H9 (cell line): Measurements from ENCODE around the gene VAV3. TPM values are rescaled to one million over a fixed set of nuclear protein-coding genes. Genes with fewer than 3 reads are reported as not detected.

Experiments
- DNase-seq: peaks from one replicate; pipeline ENCODE4 v3.0.0-alpha.2; 2017
- H2AFZ ChIP-seq: one replicate; pipeline ENCODE4 v1.6.1; 2013; ENCODE audit warnings: mild to moderate bottlenecking, low read length, control low read depth, moderate library complexity
- H2AK5ac ChIP-seq: 2 replicates; pipeline ENCODE4 v1.6.1; 2013; ENCODE audit warnings: low read length, control low read depth, mixed read lengths; ENCODE audit not compliant: insufficient read length
- H2BK120ac ChIP-seq: one replicate; pipeline ENCODE4 v1.6.1; 2013; ENCODE audit warnings: low read depth, mild to moderate bottlenecking, low read length, control low read depth, inconsistent platforms; ENCODE audit not compliant: poor library complexity, severe bottlenecking
- H2BK12ac ChIP-seq: 2 replicates; pipeline ENCODE4 v1.6.1; 2013; ENCODE audit warnings: low read length, control low read depth, mixed read lengths, low read depth; ENCODE audit not compliant: insufficient read length
- H2BK15ac ChIP-seq: 2 replicates; pipeline ENCODE4 v1.6.1; 2013; ENCODE audit warnings: low read depth, low read length, control low read depth
- H2BK20ac ChIP-seq: one replicate; pipeline ENCODE4 v1.6.1; 2013; ENCODE audit warnings: low read depth, mild to moderate bottlenecking, low read length, control low read depth, inconsistent platforms; ENCODE audit not compliant: poor library complexity, severe bottlenecking
- H2BK5ac ChIP-seq: 2 replicates; pipeline ENCODE4 v1.6.1; 2013; ENCODE audit warnings: low read length, control low read depth, mixed read lengths; ENCODE audit not compliant: insufficient read length
- H3K14ac ChIP-seq: 2 replicates; pipeline ENCODE4 v1.6.1; 2013; ENCODE audit warnings: low read length, control low read depth; ENCODE audit not compliant: insufficient read depth
- H3K18ac ChIP-seq: 2 replicates; pipeline ENCODE4 v1.6.1; 2013; ENCODE audit warnings: low read depth, mild to moderate bottlenecking, mixed read lengths, low read length, control low read depth; ENCODE audit not compliant: insufficient read length
- H3K23ac ChIP-seq: 2 replicates; pipeline ENCODE4 v1.6.1; 2013; ENCODE audit warnings: low read length, control low read depth, mixed read lengths, low read depth; ENCODE audit not compliant: insufficient read length
- H3K23me2 ChIP-seq: 2 replicates; pipeline ENCODE4 v1.6.1; 2013; ENCODE audit warnings: low read depth, mild to moderate bottlenecking, mixed read lengths, low read length, control low read depth; ENCODE audit not compliant: insufficient read length, poor library complexity, severe bottlenecking
- H3K27ac ChIP-seq: 2 replicates; pipeline ENCODE4 v1.5.1; 2013; ENCODE audit warnings: low read length, control low read depth, mixed read lengths, low read depth; ENCODE audit not compliant: insufficient read length
- H3K27me3 ChIP-seq: 2 replicates; pipeline ENCODE4 v1.6.1; 2013; ENCODE audit warnings: low read length, control low read depth, inconsistent platforms; ENCODE audit not compliant: insufficient read depth
- H3K4ac ChIP-seq: 2 replicates; pipeline ENCODE4 v1.6.1; 2013; ENCODE audit warnings: low read depth, mild to moderate bottlenecking, control low read depth, inconsistent platforms, low read length, moderate library complexity
- H3K4me1 ChIP-seq: 2 replicates; pipeline ENCODE4 v1.6.1; 2013; ENCODE audit warnings: low read length, control low read depth, inconsistent platforms; ENCODE audit not compliant: insufficient read depth
- H3K4me2 ChIP-seq: 2 replicates; pipeline ENCODE4 v1.6.1; 2013; ENCODE audit warnings: low read length, control low read depth, mixed read lengths; ENCODE audit not compliant: insufficient read length, insufficient read depth
- H3K56ac ChIP-seq: 2 replicates; pipeline ENCODE4 v1.6.1; 2013; ENCODE audit warnings: low read depth, mild to moderate bottlenecking, mixed read lengths, low read length, control low read depth; ENCODE audit not compliant: insufficient read length
- H3K79me1 ChIP-seq: 2 replicates; pipeline ENCODE4 v1.6.1; 2013; ENCODE audit warnings: low read depth, mild to moderate bottlenecking, moderate library complexity, low read length, control low read depth, inconsistent platforms; ENCODE audit not compliant: insufficient read depth, poor library complexity, severe bottlenecking
- H3K79me2 ChIP-seq: 2 replicates; pipeline ENCODE4 v1.6.1; 2013; ENCODE audit warnings: low read length, control low read depth, inconsistent platforms; ENCODE audit not compliant: insufficient read depth
- H3K9ac ChIP-seq: 2 replicates; pipeline ENCODE4 v1.6.1; 2013; ENCODE audit warnings: low read length, control low read depth, mixed read lengths; ENCODE audit not compliant: insufficient read length; ENCODE audit errors: extremely low read depth
- H3K9me3 ChIP-seq: one replicate; pipeline ENCODE4 v1.6.1; 2013; ENCODE audit warnings: low read depth, low read length, inconsistent platforms; ENCODE audit not compliant: control insufficient read depth
- H3T11ph ChIP-seq: one replicate; pipeline ENCODE4 v1.6.1; 2013; ENCODE audit warnings: mild to moderate bottlenecking, low read length, control low read depth, inconsistent platforms
- H4K20me1 ChIP-seq: one replicate; pipeline ENCODE4 v1.6.1; 2013; ENCODE audit not compliant: control insufficient read depth, insufficient read length, insufficient read depth
- H4K5ac ChIP-seq: 2 replicates; pipeline ENCODE4 v1.6.1; 2013; ENCODE audit warnings: low read depth, mild to moderate bottlenecking, mixed read lengths, low read length, control low read depth; ENCODE audit not compliant: insufficient read length
- H4K8ac ChIP-seq: replicated peaks from 2 replicates; pipeline ENCODE4 v1.6.1; 2013; ENCODE audit warnings: low read length, control low read depth, mixed read lengths, low read depth; ENCODE audit not compliant: insufficient read length
- H4K91ac ChIP-seq: 2 replicates; pipeline ENCODE4 v1.6.1; 2013; ENCODE audit warnings: low read depth, mild to moderate bottlenecking, moderate library complexity, mixed read lengths, low read length, control low read depth; ENCODE audit not compliant: insufficient read length
- H3K27ac Mint-ChIP-seq, 3 experiments: 2 replicates in 2 of 3; 3 replicates in 1 of 3; pipeline ENCODE4 v1.8.0; 2020 to 2021; ENCODE audit warnings: mixed read lengths in 3 of 3, mild to moderate bottlenecking in 1 of 3, moderate library complexity in 1 of 3
- H3K27me3 Mint-ChIP-seq: 2 replicates; pipeline ENCODE4 v1.8.0; 2021; ENCODE audit warnings: low read depth, mild to moderate bottlenecking, moderate library complexity, mixed read lengths
- H3K36me3 Mint-ChIP-seq, 3 experiments: 2 replicates in 2 of 3; 3 replicates in 1 of 3; pipeline ENCODE4 v1.8.0; 2020 to 2021; ENCODE audit warnings: low read depth in 3 of 3, mixed read lengths in 3 of 3; ENCODE audit not compliant: insufficient read depth in 1 of 3
- H3K4me1 Mint-ChIP-seq, 2 experiments: 2 replicates each; pipeline ENCODE4 v1.8.0; 2020; ENCODE audit warnings: mixed read lengths in 2 of 2
- H3K4me3 Mint-ChIP-seq, 2 experiments: 2 replicates in 1 of 2; 3 replicates in 1 of 2; pipeline ENCODE4 v1.8.0; 2020 to 2021; ENCODE audit warnings: mild to moderate bottlenecking in 2 of 2, mixed read lengths in 2 of 2, moderate library complexity in 1 of 2
- H3K9me3 Mint-ChIP-seq, 2 experiments: 2 replicates in 1 of 2; 3 replicates in 1 of 2; pipeline ENCODE4 v1.8.0; 2020; ENCODE audit warnings: mild to moderate bottlenecking in 2 of 2, mixed read lengths in 2 of 2, moderate library complexity in 1 of 2
- CTCF ChIP-seq: fragments of 200-600 bp; sonication (generic); conservative IDR thresholded peaks from 3 replicates; pipeline ENCODE4 v1.8.0; 2021; ENCODE audit warnings: antibody characterized with exemption, mild to moderate bottlenecking
- WGBS: extraction: QIAGEN DNeasy Blood & Tissue Kit; methylation state at CpG from one replicate; pipeline ENCODE4 v1.1.7; 2013; ENCODE audit warnings: missing lambda C conversion rate, low lambda C conversion rate, mixed read lengths; ENCODE audit not compliant: insufficient read length; ENCODE audit errors: extremely low coverage; 5-methylcytosine and 5-hydroxymethylcytosine counted together
- total RNA-seq: library from RNA; stranded (reverse); gene quantifications from 2 replicates; pipeline ENCODE4 v1.2.1, GENCODE V29; 2021

Gene VAV3
- total RNA-seq, 1 experiment from 2014 or later, result 5.1 TPM

- no peak overlapping the region for H2AK5ac ChIP-seq
- no peaks in the 10 kb centered on the region for H3K23me2 ChIP-seq
- H3K79me1 ChIP-seq, result peaks cover 4% of the 10 kb centered on the region
- H3K9me3 ChIP-seq, result no peaks in the 10 kb centered on the region
- no peak overlapping the region for H3T11ph ChIP-seq
- H2BK12ac ChIP-seq, result no peak overlapping the region
- peak overlapping the region in 2 of 3 experiments; percentile 55 to 73; a peak in 2 of 7 replicates for H3K27ac Mint-ChIP-seq
- peaks cover 5 to 7% of the 10 kb centered on the region in 2 experiments; a peak in 3 of 4 replicates for H3K4me1 Mint-ChIP-seq
- H4K91ac ChIP-seq, result no peak overlapping the region
- H2BK20ac ChIP-seq, result no peak overlapping the region
- H3K27me3 ChIP-seq, result no peaks in the 10 kb centered on the region
- H3K14ac ChIP-seq, result no peak overlapping the region
- H3K18ac ChIP-seq, result no peak overlapping the region
- H2BK120ac ChIP-seq, result no peak overlapping the region
- no peaks in the 10 kb centered on the region for H4K20me1 ChIP-seq
- peaks cover 3% of the 10 kb centered on the region; the same call in 1 of the 2 replicates for H3K4me1 ChIP-seq
- H4K5ac ChIP-seq, result no peak overlapping the region
- no peak overlapping the region for H3K27ac ChIP-seq
- WGBS, result no CpG with 5 or more reads among the region's 2 CpGs
- H3K9ac ChIP-seq, result no peak overlapping the region
- H2BK5ac ChIP-seq, result no peak overlapping the region
- no peaks in the 10 kb centered on the region for H3K9me3 Mint-ChIP-seq
- no peak overlapping the region for H2BK15ac ChIP-seq
- no peaks in the 10 kb centered on the region for H3K27me3 Mint-ChIP-seq
- no peak for TF ChIP-seq CTCF
- H3K4me3 Mint-ChIP-seq, result no peak overlapping the region
- no peak overlapping the region for H3K4me2 ChIP-seq
- H3K56ac ChIP-seq, result no peak overlapping the region
- H3K4ac ChIP-seq, result no peak overlapping the region
- H4K8ac ChIP-seq, result no peak overlapping the region
- H3K23ac ChIP-seq, result no peak overlapping the region
- DNase-seq, result no peak
- peaks cover 0 to 4% (median 0%) of the 10 kb centered on the region in 3 experiments; a peak in 3 of 7 replicates for H3K36me3 Mint-ChIP-seq
- H2AFZ ChIP-seq, result no peak overlapping the region
- H3K79me2 ChIP-seq, result peaks cover 2% of the 10 kb centered on the region; the same call in 1 of the 2 replicates
These were observed 37.2 kb downstream of the VAV3 start for GRCh38 chr1:107927820-107928219.
